ENCODE measurements around the gene ELF1. TPM values are rescaled to one million over a fixed set of nuclear protein-coding genes. Genes with fewer than 3 reads are reported as not detected.
"Not testable (repeated sequence)": the region's sequence is repeated elsewhere in the genome, so short reads cannot be mapped to it uniquely, and the experiment has no call there.

Gene ELF1
- total RNA-seq, 1 experiment from 2014 or later: 28.5 TPM

DNA sequence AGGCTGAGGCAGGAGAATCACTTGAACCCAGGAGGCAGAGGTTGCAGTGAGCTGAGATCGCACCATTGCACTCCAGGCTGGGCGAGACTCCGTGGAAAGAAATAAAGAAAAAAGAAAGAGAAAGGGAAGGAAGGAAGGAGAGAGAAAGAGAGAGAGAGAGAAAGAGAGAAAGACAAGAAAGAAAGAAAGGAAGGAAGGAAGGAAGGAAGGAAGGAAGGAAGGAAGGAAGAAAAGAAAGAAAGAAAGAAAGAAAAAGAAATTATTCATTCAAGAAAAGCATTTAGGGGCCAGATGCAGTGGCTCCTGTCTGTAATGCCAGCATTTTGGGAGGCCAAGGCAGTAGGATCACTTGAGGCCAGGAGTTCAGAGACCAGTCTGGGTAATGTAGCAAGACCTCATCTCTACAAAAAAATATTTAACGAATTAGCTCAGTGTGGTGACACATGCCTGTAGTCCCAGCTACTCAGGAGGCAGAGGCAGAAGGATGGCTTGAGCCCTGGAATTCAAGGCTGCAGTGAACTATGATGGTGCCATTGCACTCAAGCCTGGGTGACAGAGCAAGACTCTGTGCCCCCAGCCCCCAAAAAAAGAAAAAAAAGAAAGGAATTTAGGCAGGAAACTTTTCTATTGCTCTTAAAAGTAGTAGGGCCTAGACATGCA is 109.4 kb downstream of the ELF1 start:
- not testable (repeated sequence) for H3K9me3 ChIP-seq (ENCODE audit: control insufficient read depth, insufficient read depth, low read depth, low read length); BruUV-seq (replicated peaks)

DNA sequence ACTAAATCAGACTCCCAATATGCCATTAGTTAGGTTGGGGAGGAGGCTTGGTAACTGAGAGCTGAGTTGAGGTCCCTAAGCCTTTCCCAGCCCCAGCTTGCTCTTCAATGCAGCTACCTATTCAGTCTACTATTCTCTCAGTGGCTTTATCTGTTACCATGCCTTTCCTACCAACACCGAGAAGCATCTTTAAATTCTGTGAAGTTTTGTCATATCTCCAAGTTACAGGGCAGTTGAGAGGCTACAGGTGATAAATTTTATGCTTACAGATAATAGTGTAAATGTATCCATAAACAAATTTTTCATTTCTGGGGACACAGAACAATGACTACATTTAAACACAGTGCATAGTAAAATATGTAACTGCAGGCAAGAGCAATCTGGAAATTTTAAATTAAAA is 110.6 kb downstream of the ELF1 start:
- DNase-seq (ENCODE audit: low read depth, low spot score) (no peak), ATAC-seq (no peak)
- in situ Hi-C loops (cut with HindIII; ENCODE audit: low pct_unique_long_range_greater_than_20kb, low sequenced_read_pairs): no loop called here
- Histone ChIP-seq H3K9me3 (ENCODE audit: control insufficient read depth, insufficient read depth, low read depth, low read length) (no peaks in the 10 kb centered on the region), H3K27ac (ENCODE audit: low read length) (no peak overlapping the region), H3K4me3 (ENCODE audit: low read depth in 2 of 2, low read length in 2 of 2) (no peak overlapping the region), H3K4me1 (ENCODE audit: control insufficient read depth, insufficient read depth, low read length) (no peaks in the 10 kb centered on the region), H3K27me3 (ENCODE audit: control insufficient read depth, insufficient read depth, low read length) (no peaks in the 10 kb centered on the region), H3K36me3 (ENCODE audit: control insufficient read depth, insufficient read depth, low read length) (no peaks in the 10 kb centered on the region)
- TF ChIP-seq, protein P1, sequence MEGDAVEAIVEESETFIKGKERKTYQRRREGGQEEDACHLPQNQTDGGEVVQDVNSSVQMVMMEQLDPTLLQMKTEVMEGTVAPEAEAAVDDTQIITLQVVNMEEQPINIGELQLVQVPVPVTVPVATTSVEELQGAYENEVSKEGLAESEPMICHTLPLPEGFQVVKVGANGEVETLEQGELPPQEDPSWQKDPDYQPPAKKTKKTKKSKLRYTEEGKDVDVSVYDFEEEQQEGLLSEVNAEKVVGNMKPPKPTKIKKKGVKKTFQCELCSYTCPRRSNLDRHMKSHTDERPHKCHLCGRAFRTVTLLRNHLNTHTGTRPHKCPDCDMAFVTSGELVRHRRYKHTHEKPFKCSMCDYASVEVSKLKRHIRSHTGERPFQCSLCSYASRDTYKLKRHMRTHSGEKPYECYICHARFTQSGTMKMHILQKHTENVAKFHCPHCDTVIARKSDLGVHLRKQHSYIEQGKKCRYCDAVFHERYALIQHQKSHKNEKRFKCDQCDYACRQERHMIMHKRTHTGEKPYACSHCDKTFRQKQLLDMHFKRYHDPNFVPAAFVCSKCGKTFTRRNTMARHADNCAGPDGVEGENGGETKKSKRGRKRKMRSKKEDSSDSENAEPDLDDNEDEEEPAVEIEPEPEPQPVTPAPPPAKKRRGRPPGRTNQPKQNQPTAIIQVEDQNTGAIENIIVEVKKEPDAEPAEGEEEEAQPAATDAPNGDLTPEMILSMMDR (IDR thresholded peaks at IDR 0.05): no peak
- no peak for TF ChIP-seq SIN3A (IDR thresholded peaks at IDR 0.05; ENCODE audit: borderline replicate concordance, insufficient read depth, low read depth, low read length)
- TF ChIP-seq POLR2AphosphoS5 (IDR thresholded peaks at IDR 0.05; ENCODE audit: low read depth, low read length): no peak
- TF ChIP-seq, protein P2, sequence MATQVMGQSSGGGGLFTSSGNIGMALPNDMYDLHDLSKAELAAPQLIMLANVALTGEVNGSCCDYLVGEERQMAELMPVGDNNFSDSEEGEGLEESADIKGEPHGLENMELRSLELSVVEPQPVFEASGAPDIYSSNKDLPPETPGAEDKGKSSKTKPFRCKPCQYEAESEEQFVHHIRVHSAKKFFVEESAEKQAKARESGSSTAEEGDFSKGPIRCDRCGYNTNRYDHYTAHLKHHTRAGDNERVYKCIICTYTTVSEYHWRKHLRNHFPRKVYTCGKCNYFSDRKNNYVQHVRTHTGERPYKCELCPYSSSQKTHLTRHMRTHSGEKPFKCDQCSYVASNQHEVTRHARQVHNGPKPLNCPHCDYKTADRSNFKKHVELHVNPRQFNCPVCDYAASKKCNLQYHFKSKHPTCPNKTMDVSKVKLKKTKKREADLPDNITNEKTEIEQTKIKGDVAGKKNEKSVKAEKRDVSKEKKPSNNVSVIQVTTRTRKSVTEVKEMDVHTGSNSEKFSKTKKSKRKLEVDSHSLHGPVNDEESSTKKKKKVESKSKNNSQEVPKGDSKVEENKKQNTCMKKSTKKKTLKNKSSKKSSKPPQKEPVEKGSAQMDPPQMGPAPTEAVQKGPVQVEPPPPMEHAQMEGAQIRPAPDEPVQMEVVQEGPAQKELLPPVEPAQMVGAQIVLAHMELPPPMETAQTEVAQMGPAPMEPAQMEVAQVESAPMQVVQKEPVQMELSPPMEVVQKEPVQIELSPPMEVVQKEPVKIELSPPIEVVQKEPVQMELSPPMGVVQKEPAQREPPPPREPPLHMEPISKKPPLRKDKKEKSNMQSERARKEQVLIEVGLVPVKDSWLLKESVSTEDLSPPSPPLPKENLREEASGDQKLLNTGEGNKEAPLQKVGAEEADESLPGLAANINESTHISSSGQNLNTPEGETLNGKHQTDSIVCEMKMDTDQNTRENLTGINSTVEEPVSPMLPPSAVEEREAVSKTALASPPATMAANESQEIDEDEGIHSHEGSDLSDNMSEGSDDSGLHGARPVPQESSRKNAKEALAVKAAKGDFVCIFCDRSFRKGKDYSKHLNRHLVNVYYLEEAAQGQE (IDR thresholded peaks at IDR 0.05; ENCODE audit: insufficient read depth in 1 of 2, low read depth in 2 of 2, low read length in 1 of 2): no peak
- BruUV-seq (replicated peaks): no TSS peak
- CTCF ChIA-PET: no interaction called here
- POLR2A ChIA-PET: no interaction called here
- intact Hi-C loops (cut with micrococcal nuclease; ENCODE audit: unreplicated experiment): no loop called here

More for the DNA sequence above, 109.4 kb downstream of the ELF1 start:
- POLR2A ChIA-PET: interaction anchor here (0.6 kb wide), 1 partner anchor 129 kb away, joined by 9 read pairs; no protein-coding TSS in a partner anchor
- intact Hi-C loops (cut with micrococcal nuclease; ENCODE audit: unreplicated experiment); DNase-seq (ENCODE audit: low read depth, low spot score); H3K27ac ChIP-seq (ENCODE audit: low read length); ATAC-seq; in situ Hi-C loops (cut with HindIII; ENCODE audit: low pct_unique_long_range_greater_than_20kb, low sequenced_read_pairs); H3K36me3 ChIP-seq (ENCODE audit: control insufficient read depth, insufficient read depth, low read length); H3K4me3 ChIP-seq (ENCODE audit: low read depth in 2 of 2, low read length in 2 of 2); H3K4me1 ChIP-seq (ENCODE audit: control insufficient read depth, insufficient read depth, low read length); H3K27me3 ChIP-seq (ENCODE audit: control insufficient read depth, insufficient read depth, low read length); CTCF ChIA-PET: not testable (repeated sequence)

DNA sequence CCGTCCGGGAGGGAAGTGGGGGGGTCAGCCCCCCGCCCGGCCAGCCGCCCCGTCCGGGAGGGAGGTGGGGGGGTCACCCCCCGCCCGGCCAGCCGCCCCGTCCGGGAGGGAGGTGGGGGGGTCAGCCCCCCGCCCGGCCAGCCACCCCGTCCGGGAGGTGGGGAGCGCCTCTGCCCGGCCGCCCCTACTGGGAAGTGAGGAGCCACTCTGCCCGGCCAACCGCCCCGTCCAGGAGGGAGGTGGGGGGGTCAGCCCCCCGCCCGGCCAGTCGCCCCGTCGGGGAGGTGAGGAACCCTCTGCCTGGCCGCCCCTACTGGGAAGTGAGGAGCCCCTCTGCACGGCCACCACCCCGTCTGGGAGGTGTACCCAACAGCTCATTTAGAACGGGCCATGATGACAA is 118.1 kb downstream of the ELF1 start:
- BruUV-seq (replicated peaks); in situ Hi-C loops (cut with HindIII; ENCODE audit: low pct_unique_long_range_greater_than_20kb, low sequenced_read_pairs); H3K9me3 ChIP-seq (ENCODE audit: control insufficient read depth, insufficient read depth, low read depth, low read length); H3K4me1 ChIP-seq (ENCODE audit: control insufficient read depth, insufficient read depth, low read length); H3K4me3 ChIP-seq (ENCODE audit: low read depth in 2 of 2, low read length in 2 of 2); ATAC-seq; CTCF ChIA-PET; H3K27ac ChIP-seq (ENCODE audit: low read length); H3K36me3 ChIP-seq (ENCODE audit: control insufficient read depth, insufficient read depth, low read length); DNase-seq (ENCODE audit: low read depth, low spot score); intact Hi-C loops (cut with micrococcal nuclease; ENCODE audit: unreplicated experiment); POLR2A ChIA-PET; H3K27me3 ChIP-seq (ENCODE audit: control insufficient read depth, insufficient read depth, low read length): not testable (repeated sequence)

DNA sequence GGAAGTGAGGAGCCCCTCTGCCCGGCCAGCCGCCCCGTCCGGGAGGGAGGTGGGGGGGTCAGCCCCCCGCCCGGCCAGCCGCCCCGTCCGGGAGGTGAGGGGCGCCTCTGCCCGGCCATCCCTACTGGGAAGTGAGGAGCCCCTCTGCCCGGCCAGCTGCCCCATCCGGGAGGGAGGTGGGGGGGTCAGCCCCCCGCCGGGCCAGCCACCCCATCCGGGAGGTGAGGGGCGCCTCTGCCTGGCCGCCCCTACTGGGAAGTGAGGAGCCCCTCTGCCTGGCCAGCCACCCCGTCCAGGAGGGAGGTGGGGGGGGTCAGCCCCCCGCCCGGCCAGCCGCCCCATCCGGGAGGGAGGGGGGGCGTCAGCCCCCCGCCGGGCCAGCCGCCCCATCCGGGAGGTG is 118.5 kb downstream of the ELF1 start:
- H3K4me3 ChIP-seq (ENCODE audit: low read depth in 2 of 2, low read length in 2 of 2); DNase-seq (ENCODE audit: low read depth, low spot score); intact Hi-C loops (cut with micrococcal nuclease; ENCODE audit: unreplicated experiment); CTCF ChIA-PET; in situ Hi-C loops (cut with HindIII; ENCODE audit: low pct_unique_long_range_greater_than_20kb, low sequenced_read_pairs); POLR2A ChIA-PET; H3K4me1 ChIP-seq (ENCODE audit: control insufficient read depth, insufficient read depth, low read length); ATAC-seq; H3K27me3 ChIP-seq (ENCODE audit: control insufficient read depth, insufficient read depth, low read length); H3K9me3 ChIP-seq (ENCODE audit: control insufficient read depth, insufficient read depth, low read depth, low read length); H3K27ac ChIP-seq (ENCODE audit: low read length); BruUV-seq (replicated peaks); H3K36me3 ChIP-seq (ENCODE audit: control insufficient read depth, insufficient read depth, low read length): not testable (repeated sequence)

Measured in Panc1 (cell line).